GM12865 (cell line): Measurements from ENCODE around the gene LAMC3.

ENCODE experiments used
- DNase-seq: peaks from one replicate; pipeline ENCODE4 v3.0.0; 2010; ENCODE audit warnings: low read depth
- H3K4me3 ChIP-seq: 2 replicates; pipeline ENCODE4 v1.5.1; 2011; ENCODE audit warnings: mild to moderate bottlenecking, low read depth, low read length, control low read depth
- CTCF ChIP-seq: IDR thresholded peaks from 2 replicates; pipeline ENCODE4 v1.5.1; 2011; ENCODE audit warnings: low read length, control low read depth, low read depth, inconsistent platforms; ENCODE audit not compliant: insufficient read depth; ENCODE audit errors: missing control alignments

The LAMC3 gene

GRCh38 chr9:131010482-131011273 is 1.7 kb downstream of the LAMC3 start:
- TF ChIP-seq CTCF: no peak
- DNase-seq: no peak
- H3K4me3 ChIP-seq: no peak overlapping the region

GRCh38 chr9:131011274-131012022 is 2.5 kb downstream of the LAMC3 start:
- DNase-seq: no peak
- no peak for TF ChIP-seq CTCF
- no peak overlapping the region for H3K4me3 ChIP-seq

- TF ChIP-seq CTCF: no peak
- no peak overlapping the region for H3K4me3 ChIP-seq
- no peak for DNase-seq
Measured at GRCh38 chr9:131012023-131012334, 3.0 kb downstream of the LAMC3 start.

- H3K4me3 ChIP-seq: no peak overlapping the region
- no peak for DNase-seq
- no peak for TF ChIP-seq CTCF
Measured at GRCh38 chr9:131012396-131012917, 3.5 kb downstream of the LAMC3 start.

- TF ChIP-seq CTCF: no peak
- H3K4me3 ChIP-seq: no peak overlapping the region
- no peak for DNase-seq
Measured at GRCh38 chr9:131013015-131013755, 4.2 kb downstream of the LAMC3 start.

- DNase-seq: no peak
- no peak for TF ChIP-seq CTCF
- H3K4me3 ChIP-seq: no peak overlapping the region
Measured at GRCh38 chr9:131013771-131014676, 5.0 kb downstream of the LAMC3 start.
